Right lung (tissue), 5 donors: Measurements from ENCODE around the gene TOR2A. TPM values are rescaled to one million over a fixed set of nuclear protein-coding genes. Genes with fewer than 3 reads are reported as not detected.

Experiments
- DNase-seq, 2 donors: peaks; one replicate each; pipeline ENCODE4 v3.0.0-alpha.2; 2013
- polyA plus RNA-seq, 5 donors: library from polyadenylated mRNA; unstranded; fragments of 120-200 nt; gene quantifications; one replicate each; pipeline versions ENCODE4 v1.2.1 to v1.2.3, GENCODE V29; 2013; ENCODE audit warnings: inconsistent platforms in 1 of 5, low replicate concordance in 1 of 5; ENCODE audit not compliant: insufficient read length in 5 of 5, insufficient read depth in 1 of 5

TOR2A gene
- polyA plus RNA-seq, 5 donors: 11.1 to 17.7 (median 12.2) TPM

DNA sequence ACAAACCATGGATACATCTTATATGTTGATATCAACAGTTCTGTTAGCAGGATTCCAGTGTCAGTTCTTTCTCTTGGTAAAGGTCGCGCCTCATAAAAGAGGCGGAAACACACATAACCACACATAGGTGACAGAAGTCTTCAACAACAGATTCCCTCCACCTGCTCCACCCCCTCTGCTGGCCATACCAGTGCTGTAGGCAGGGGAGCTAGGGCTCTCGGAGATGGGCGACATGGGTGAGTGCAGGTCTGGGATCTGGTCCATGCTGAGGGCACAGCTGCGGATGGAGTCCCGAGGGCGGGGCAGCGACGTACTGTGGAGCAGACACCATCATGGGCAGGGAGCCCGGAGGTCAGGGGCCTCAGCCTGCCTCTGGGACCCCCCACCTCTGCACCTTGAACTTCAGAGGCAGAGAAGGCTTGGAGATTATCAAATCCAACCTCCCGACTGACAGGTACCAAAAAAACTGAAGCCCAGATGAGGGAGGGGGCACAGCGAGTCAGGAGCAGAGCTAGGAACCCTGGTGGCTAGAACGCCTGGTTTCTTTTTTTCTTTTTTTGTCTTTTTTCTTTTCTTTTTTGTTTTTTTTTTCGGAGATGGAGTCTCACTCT lies 12.0 kb upstream of the TOR2A start:
- DNase-seq: no peak

DNA sequence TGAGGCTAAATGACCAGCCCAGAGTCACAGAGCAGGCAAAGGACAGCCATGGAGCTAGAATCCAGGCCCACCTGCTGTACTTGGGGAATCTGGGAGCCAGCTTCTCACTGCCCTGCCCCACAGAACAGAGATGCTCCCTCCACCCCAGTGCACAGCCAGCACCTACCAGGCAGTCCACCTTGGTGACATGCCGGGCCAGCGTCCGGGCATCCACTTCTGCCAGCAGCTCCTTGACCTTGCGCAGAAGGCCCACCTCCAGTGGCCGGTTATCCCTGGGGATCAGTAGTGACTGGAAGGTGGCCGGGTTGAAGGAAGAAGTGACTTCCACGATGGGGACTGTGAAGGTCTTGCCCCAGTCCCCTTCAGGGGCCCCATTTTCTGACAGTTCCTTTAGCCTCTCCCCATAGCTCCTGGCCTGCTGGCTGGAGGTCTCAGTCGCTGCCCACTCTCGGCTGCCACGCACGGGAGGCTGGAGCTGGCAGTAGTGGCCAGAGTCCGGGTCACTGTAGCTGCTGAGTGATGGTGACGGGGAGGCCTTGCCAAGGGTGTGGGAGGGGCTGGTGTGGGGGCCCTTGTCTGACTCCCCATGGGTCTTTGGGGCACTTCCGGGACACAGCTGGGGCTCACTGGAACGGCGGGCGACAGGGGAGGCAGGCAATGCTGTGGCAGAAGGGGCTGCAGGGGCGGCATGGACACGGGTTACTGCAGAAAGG lies 9.5 kb upstream of the TOR2A start:
- DNase-seq: no peak

DNA sequence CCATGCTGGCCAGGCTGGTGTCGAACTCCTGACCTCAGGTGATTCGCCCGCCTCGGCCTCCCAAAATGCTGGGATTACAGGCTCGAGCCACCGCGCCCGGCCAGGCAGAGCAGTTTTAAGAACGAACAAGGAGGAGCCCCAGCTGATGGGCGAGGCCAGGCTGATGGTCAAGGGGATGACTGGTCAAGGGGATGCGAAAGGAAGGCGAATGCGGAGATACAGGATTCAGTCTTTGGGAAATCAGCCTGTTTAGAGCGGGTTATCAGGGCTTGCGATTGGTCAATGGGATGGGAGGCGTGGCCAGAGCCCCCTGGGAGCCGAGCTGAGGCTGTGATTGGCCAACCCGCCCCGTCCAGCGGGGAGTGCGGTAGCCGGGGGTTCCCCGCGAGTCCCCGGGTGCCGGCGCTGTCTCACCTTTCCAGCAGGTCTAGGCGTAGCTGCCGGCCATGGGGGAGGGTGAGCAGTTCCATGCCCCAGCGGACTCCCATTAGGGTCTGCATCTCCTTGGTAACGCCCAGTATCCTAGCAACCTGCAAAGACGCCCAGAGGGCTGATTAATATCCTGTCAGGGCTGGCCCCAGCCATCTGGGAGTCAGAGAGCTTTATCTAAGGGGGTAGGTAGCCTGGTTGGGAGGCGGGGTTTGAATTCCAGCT lies 7.5 kb upstream of the TOR2A start:
- no peak for DNase-seq

DNA sequence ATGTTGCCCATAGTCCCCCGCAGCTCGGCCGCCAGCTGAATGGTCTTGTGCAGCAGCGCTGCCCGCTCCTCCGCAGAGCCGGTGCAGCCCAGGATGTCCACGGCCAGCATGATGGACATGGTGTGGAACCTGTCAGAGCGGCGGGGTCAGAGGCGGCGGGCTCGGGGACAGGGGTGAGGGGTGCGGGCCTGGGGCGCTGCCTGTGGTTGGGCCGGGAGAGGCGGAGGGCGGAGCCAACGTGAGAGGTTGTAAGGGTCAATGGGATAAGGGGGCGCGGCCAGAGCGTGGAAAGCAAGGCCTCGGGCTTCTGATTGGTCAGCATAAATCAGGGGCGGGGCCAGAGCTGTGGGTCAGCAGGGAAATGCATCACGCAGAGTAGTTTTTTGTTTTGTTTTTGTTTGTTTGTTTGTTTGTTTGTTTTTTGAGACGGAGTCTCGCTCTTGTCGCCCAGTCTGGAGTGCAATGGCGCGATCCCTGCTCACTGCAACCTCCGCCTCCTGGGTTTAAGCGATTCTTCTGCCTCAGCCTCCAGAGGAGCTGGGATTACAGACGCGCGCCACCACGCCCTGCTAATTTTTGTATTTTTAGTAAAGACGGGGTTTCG lies 6.8 kb upstream of the TOR2A start:
- DNase-seq: no peak

DNA sequence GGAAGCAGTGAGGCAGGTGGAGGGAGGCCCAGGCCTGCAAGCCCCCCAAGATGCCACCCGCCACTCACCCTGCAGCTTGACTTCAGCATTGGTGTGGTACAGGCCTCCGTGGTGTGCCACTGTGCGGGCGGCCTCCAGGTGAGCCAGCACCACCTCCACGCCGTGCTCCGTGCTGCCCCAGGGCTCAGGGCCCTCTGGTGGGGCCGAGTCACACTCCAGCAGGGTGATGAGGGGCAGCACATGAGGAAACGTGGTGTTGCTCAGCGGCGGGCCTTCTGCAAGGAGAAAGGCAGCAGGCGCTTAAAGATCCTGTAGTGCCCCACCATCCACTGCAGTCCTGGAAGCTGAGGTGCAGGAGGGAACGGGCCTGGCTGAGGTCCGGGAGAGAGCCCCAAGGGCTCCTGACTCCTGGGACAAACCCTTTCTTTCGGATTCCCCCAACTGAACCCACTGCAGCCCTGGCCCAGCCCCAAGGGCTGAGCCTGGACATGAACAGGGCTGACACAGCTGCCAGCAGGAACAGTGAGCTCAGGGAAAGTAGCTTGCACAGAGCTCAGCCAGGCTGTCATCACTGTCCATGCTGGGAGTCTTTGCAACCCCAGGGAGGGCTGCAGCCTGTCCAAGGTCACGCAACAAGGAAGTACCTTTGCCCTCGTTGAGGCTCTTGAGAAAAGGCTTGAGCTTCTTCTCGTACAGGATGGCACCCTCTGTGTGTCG lies 4.7 kb upstream of the TOR2A start:
- DNase-seq: no peak

DNA sequence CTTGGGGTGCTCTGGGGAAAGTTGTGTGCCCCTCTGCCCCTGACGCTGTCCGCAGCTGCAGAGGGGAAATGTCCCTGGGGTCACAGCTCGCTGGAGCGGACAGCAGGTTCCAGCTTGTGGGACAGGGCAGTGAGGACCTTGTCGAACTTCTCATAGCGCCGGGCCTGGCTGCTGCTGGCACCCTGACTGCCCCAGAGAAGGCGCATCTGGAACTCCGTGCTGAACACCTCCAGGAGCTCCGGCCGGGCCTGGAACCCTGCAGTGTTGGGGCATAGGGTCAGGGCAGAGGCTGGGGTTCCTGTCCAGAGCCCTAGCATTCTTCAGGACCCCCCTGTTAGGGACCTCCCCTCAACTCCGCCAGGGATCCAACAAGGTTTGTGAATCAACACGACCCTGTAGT lies 3.6 kb upstream of the TOR2A start:
- no peak for DNase-seq

DNA sequence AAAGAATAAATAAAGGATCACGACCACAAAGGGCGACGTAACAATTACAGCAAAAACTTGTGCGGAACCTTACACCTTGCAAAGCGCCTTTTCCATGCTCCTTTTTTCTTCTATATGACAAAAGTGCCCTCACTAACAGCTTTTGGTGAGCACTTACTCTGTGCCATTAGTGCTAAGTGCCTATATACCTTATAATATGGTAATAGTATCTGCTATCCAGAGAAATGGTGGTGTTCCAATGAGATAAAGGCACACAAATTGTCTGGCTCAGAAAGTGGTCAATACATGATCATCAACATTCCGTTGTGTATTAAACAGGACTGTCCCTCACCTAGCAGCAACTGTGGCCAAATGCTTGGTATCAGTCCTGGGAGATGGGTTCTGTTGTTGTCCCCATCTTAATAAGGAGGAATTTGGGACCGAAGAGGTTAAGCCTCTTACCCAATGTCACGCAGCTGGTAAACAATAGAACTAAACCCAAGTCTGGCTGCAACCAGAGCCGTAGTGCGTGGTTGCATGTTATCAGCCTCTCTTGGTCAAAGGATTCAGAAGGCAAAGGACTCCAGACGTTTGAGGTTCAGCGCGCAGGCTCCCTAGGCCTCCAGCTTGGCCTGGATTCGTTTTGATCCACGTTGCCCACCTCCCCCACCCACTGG lies 564 bp upstream of the TOR2A start:
- no peak for DNase-seq

DNA sequence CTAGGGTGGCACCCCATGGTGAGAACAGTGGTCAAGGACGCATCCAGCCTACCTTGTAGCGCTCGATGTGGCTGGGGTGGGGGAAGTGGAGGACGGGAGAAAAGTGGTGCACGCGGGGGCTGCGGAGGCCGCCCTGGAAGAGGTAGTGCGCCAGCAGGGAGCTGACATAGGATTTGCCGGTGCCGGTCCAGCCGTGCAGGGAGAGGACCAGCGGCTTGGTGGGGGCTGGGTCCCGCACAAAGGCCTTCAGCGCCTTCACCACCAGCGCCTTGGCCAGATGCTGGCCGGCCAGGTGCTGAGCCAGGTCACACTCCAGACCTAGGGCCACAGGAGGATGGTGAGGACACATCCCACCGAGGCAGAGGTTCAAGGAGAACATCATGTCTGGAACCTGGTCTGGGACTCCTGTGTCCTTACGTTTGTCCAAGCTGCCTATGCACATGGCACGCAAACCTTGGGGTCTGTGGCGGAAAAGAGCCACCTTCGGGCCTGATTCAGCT lies 797 bp downstream of the TOR2A start:
- DNase-seq: no peak

DNA sequence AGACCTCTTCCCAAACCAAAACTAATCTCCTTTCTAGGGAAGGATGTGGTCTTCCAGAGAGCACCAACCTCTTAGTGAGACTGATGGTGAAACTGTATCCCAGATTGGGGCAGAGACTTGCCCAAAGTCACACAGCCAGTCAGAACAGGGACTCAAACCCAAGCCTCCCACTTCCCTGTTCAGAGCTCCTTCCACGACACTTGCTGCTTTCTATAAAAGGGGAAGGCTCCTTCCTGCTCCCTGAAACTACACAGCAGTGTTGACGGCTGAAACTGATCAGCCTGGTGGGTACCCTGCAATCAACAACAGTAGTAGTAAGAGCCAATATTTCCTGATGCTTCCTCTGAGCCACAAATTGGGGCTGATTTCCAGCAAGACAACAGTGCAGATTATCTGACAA lies 1.5 kb downstream of the TOR2A start:
- DNase-seq: no peak

DNA sequence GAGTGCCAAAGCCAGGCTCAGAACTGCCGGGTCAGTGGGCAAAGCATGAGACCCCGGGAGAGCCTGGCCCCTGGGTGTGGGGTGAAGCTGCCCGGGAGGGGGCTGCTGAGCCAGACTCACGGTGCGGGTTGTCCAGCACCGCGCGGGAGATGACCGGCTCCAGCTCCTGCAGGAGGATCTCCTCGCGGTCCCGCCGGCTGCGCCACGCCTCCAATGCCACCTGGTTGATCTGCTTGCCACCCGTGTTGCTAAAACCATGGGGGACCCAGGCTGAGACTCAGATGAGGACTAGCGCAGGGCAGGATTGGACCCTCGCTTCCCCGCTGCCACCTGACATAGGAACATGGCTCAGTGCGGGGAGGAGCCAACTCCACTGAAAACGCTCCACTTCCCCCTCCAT lies 2.6 kb downstream of the TOR2A start:
- no peak for DNase-seq

DNA sequence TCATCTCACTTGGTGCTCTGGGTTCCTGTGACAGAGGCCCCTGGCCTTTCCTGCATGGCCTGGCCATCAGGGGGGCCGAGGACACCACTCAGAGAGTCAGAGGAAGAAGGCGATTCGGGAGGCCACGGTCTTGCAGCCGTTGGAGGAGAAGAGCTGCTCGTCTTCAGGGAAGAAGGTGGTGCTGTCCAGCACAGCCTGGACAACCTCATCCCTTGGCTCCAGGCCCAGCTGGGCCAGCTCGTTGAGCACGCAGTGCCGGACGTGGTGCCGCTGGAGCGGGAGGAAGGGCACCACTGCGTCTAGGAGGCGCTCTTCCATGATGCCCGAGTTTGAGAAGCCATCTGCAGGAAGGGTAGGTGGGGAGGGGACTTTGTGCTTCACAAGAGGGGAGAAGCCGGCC lies 3.2 kb downstream of the TOR2A start:
- DNase-seq: no peak

DNA sequence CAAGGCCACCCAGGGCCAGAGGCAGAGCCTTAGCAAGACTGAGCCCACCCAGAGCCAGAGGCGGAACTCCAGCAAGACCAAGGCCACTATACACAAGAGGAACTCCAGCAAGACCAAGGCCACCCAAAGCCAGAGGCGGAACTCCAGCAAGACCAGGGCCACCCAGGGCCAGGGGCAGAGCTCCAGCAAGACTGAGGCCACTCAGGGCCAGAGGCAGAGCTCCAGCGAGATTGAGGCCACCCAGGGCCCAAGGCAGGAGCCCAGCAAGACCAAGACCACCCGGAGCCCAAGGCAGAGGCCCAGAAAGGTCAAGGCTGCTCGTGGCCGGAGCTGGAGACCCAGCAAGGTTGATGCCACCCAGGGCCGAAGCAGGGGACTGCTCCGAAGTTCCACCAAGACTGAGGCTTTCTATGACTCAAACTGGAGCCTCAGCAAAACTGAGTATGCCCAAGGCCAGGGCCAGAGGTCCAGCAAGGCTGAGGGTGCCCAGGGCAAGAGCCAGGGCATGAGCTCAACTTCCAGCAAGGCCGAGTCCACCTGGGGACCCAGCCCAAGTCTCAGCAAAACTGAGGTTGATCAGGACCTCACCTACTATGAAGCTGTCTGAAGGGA lies 4.2 kb downstream of the TOR2A start:
- no peak for DNase-seq

DNA sequence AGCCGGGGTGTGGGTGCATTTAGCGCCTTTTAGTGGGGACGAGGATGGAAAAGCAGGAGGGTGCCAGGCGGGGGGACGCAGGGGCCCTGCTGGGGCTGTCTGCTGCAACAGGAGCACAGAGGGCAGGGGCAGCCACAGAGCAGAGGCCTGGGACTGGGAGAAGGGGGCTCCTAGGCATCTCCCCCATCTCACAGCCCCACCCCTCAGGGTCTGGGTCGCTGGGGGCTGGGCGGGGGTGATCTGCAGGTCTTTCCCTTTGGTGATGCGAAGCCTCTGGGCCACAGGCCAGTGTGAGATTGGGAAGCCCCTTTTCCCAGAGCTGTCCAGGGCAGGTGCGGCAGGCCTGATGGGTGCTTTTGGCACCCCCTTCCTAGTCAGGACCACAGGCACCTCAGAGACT lies 4.8 kb downstream of the TOR2A start:
- DNase-seq: no peak

DNA sequence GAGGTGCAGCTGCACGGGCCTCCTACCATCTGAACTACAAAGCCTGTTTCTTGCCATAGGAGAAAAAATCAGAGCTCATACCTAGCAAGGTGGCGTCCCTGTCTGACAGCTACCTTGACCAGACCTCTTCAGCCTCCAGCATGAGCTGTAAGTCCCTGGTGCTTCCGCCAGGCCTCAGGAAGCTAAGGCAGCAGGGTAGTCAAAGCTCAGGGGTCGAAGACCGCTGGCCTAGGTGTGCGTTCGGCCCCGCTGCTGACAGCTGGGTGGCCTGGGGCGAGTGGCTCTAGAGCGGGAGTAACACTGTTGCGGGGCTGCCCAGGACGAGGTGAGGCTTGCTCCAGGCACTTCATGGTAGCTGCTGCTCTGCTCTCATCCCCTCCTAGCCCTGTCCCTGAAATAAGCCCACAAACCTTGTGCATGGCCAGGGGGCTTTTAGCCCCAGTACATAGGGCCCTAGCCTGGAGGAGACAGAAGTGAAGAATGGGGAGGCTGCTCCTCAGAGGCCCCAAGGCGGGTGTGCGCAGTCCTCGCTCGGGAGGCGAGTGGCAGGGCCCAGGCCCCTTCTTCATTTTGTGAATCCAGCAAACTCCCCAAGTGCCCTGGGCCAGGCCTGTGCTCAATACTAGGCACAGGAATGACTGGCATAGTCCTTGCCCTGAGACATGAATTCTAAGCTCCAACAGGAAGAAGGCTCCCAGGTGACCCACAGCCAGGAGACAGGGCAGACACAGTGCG lies 5.4 kb downstream of the TOR2A start:
- no peak for DNase-seq

DNA sequence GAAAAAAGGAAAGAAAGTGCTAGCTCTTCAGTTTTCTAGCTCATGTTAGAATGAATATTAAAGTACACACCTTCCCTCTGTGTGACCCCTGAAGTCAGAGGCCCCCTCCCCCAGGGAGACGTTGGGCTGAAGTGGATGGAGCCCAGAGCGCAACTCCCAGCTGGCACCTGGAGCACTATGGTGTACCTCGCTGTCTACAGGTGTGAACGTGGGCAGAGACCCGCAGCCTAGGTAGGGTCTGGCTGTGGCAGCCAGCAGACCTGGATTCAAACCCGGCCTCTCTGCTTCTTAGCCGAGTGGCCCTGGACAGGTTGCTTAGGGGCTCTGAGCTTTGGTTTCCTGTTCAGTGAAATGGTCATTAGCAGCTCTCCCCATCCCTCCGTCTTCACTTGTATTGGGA lies 6.3 kb downstream of the TOR2A start:
- no peak for DNase-seq

DNA sequence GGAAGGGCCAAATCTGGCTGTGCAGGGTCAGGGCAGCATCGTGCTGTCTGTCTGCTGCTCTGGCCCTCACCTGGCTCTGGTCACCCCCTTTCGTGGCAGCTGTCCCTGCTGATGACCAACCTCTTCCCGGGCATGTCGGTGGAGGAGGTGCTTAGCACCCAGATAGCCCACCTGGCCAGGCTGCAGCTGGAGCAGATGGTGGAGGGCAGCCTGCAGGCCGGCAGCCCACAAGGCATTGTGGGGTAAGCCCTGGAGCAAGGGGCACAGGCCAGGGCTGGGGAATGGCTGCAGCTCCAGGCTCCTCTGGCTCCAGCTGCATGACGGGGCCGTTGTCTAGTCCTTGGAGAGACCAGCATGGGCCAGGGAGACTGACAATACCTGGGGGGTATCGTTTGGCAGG lies 8.2 kb downstream of the TOR2A start:
- DNase-seq: no peak

DNA sequence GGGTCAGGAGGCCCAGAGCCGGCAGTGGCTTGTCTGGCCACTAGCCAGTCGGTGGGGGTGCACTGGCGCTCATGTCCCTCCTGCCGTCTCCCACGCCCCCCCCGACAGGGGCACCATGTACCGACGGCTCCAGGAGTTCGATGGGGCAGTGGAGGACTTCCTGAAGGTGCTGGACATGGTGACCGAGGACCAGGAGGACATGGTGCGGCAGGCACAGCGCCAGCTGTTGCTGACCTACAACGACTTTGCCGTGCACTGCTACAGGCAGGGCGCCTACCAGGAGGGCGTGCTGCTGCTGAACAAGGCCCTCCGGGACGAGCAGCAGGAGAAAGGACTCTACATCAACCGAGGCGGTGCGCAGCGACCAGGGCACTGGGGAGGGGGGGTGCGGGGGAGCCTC lies 11.1 kb downstream of the TOR2A start:
- no peak for DNase-seq

DNA sequence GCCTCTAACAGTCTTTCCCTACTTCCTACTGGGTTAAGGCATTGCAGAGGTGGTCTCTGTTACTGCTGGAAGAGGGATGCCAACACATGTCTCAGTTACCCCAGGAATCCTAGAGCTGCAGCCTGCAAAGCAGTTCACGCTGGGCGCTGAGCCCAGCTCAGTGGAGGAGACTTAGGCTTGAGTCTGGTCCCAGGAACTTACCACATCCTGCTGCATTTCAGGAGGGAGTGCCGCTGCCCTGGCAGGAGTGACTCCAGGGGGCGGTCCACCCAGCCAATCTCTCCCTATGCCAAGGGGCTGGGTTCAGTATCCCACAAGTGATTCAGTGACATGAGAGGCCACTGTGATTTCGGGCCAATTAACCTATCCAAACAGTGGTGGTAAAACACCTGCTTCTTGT lies 11.7 kb downstream of the TOR2A start:
- DNase-seq: no peak

DNA sequence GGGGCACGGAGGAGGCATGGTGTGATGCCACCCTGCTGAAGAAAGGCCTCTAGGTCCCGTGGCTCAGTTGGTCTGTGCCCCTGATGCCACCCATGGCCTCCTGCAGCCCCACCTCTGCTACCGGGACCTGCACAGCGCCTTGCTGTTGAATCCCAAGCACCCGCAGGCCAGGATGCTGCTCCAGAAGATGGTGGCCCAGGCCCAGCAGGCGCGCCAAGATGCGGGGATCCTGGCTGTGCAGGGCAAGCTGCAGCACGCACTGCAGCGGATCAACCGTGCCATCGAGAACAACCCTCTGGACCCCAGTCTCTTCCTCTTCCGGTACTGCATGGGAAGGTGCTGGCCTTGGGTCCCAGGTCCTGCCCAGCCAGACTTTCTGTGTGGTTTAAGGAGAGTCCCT lies 12.1 kb downstream of the TOR2A start:
- DNase-seq: no peak

DNA sequence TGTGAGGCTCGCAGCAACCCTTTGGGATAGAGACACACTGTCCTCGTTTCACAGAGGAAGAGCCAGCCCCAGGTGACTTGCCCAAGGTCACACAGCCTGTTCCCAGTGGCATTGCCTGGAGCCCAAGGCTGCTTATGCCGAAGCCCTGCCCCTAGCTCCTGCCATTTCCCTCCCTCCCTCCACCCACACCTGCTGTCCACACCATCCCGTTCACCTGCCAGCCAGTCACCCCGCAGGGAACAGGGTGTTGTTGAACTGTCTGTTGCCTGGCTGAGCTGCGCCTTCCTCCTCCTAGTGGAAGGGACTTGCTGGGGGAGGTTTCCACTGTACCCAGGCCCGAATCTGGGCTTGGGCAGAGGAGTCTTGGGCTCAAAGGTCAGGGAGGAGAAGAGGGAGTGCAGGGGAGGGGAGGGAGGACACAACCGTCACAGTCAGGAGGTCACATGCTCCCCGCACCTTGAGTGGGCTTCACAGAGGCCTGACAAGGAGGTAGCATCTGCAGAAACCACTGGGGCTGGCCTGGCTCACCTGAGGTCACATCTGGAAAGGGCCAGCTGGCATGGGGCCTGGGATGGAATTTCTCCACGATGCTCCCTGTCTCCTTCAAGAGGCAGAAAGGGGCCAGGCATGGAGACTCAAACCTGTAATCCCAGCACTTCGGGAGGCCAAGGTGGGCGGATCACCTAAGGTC lies 12.9 kb downstream of the TOR2A start:
- no peak for DNase-seq
